HepG2 (cell line): ENCODE measurements around the gene RSBN1. TPM values are rescaled to one million over a fixed set of nuclear protein-coding genes. Genes with fewer than 3 reads are reported as not detected.

Experiments used
- CC2D1A ChIP-seq: sonication (generic); formaldehyde crosslinking; IDR thresholded peaks from 2 replicates; pipeline ENCODE4 v1.8.1; 2023; ENCODE audit warnings: mild to moderate bottlenecking, missing genetic modification reagents
- HOXA9 ChIP-seq: sonication (generic); formaldehyde crosslinking; IDR thresholded peaks from 2 replicates; pipeline ENCODE4 v1.8.1; 2022; ENCODE audit warnings: missing genetic modification reagents, mild to moderate bottlenecking, moderate library complexity, borderline replicate concordance
- IRX3 ChIP-seq: sonication (generic); formaldehyde crosslinking; IDR thresholded peaks from 2 replicates; pipeline ENCODE4 v1.8.1; 2023; ENCODE audit warnings: mild to moderate bottlenecking, low read depth, missing genetic modification reagents, borderline replicate concordance
- JDP2 ChIP-seq: sonication (generic); formaldehyde crosslinking; IDR thresholded peaks from 2 replicates; pipeline ENCODE4 v1.8.1; 2022; ENCODE audit warnings: missing genetic modification reagents, borderline replicate concordance
- MAFK ChIP-seq, 2 experiments: IDR thresholded peaks in 1 of 2; conservative IDR thresholded peaks in 1 of 2; 2 replicates each; pipeline ENCODE4 v1.6.1; 2011; ENCODE audit warnings: improper control_type of control experiment in 2 of 2, low read length in 2 of 2
- MTF2 ChIP-seq: sonication (generic); formaldehyde crosslinking; IDR thresholded peaks from 2 replicates; pipeline ENCODE4 v1.5.0; 2020; ENCODE audit warnings: missing genetic modification reagents, borderline replicate concordance
- MYC ChIP-seq: sonication (generic); formaldehyde crosslinking; IDR thresholded peaks from 2 replicates; pipeline ENCODE4 v1.9.0; 2021; ENCODE audit warnings: missing genetic modification reagents, borderline replicate concordance
- SMC3 ChIP-seq: IDR thresholded peaks from 2 replicates; pipeline ENCODE4 v1.6.1; 2011; ENCODE audit warnings: low read length, improper control_type of control experiment
- ZBTB7A ChIP-seq: sonication (generic); formaldehyde crosslinking; IDR thresholded peaks from 2 replicates; pipeline ENCODE4 v1.8.0; 2022; ENCODE audit warnings: mild to moderate bottlenecking, missing genetic modification reagents
- ZNF136 ChIP-seq: sonication (generic); formaldehyde crosslinking; IDR thresholded peaks from 2 replicates; pipeline ENCODE4 v1.8.1; 2022; ENCODE audit warnings: low read depth, mild to moderate bottlenecking, moderate library complexity, missing genetic modification reagents
- ZNF18 ChIP-seq: sonication (generic); formaldehyde crosslinking; IDR thresholded peaks from 2 replicates; pipeline ENCODE4 v1.8.0; 2022; ENCODE audit warnings: mild to moderate bottlenecking, missing genetic modification reagents; ENCODE audit not compliant: insufficient replicate concordance
- ZNF503 ChIP-seq: sonication (generic); formaldehyde crosslinking; IDR thresholded peaks from 2 replicates; pipeline ENCODE4 v1.4.0; 2020; ENCODE audit warnings: missing genetic modification reagents
- ZNF687 ChIP-seq: sonication (generic); formaldehyde crosslinking; IDR thresholded peaks from 2 replicates; pipeline ENCODE4 v1.5.1; 2020; ENCODE audit warnings: mild to moderate bottlenecking, missing genetic modification reagents, moderate library complexity
- ZNF766 ChIP-seq: sonication (generic); formaldehyde crosslinking; IDR thresholded peaks from 2 replicates; pipeline ENCODE4 v1.5.0; 2020; ENCODE audit warnings: missing genetic modification reagents, borderline replicate concordance
- ZNF772 ChIP-seq: sonication (generic); formaldehyde crosslinking; IDR thresholded peaks from 2 replicates; pipeline ENCODE4 v1.5.0; 2020; ENCODE audit warnings: mild to moderate bottlenecking, missing genetic modification reagents
- ZNF841 ChIP-seq: sonication (generic); formaldehyde crosslinking; IDR thresholded peaks from 2 replicates; pipeline ENCODE4 v1.8.1; 2023; ENCODE audit warnings: missing genetic modification reagents, borderline replicate concordance
- polyA plus RNA-seq, 8 experiments: library from polyadenylated mRNA; depleted of rRNA in 3 of 8; stranded (reverse) in 7 of 8; unstranded in 1 of 8; fragments of >200 nt; fragmentation: Illumina TruSeq in 4 of 8; extraction: Trizol in 4 of 8; gene quantifications; 2 replicates each; pipeline versions ENCODE4 v1.2.1 to v1.2.3, GENCODE V29; 2011 to 2016; ENCODE audit warnings: low read depth in 4 of 8, missing spikeins in 1 of 8, mixed read lengths in 1 of 8; ENCODE audit not compliant: insufficient read depth in 1 of 8
- total RNA-seq, 5 experiments: library from RNA; depleted of rRNA; stranded (reverse); fragments of >200 nt; fragmentation: Illumina TruSeq; extraction: Trizol; gene quantifications; 2 replicates each; pipeline ENCODE4 v1.2.3, GENCODE V29; 2016; ENCODE audit warnings: low read depth in 1 of 5
- TF ChIP-seq, protein P1 (sequence below): sonication (generic); formaldehyde crosslinking; IDR thresholded peaks from 2 replicates; pipeline ENCODE4 v1.9.0; 2021; ENCODE audit warnings: missing genetic modification reagents, mild to moderate bottlenecking, borderline replicate concordance

The RSBN1 gene
- total and polyA plus RNA-seq, 2 of the 13 experiments (the other 11 are each of a cell fraction or from before 2014, with no cell fraction given): 8.3 to 10.4 TPM

DNA sequence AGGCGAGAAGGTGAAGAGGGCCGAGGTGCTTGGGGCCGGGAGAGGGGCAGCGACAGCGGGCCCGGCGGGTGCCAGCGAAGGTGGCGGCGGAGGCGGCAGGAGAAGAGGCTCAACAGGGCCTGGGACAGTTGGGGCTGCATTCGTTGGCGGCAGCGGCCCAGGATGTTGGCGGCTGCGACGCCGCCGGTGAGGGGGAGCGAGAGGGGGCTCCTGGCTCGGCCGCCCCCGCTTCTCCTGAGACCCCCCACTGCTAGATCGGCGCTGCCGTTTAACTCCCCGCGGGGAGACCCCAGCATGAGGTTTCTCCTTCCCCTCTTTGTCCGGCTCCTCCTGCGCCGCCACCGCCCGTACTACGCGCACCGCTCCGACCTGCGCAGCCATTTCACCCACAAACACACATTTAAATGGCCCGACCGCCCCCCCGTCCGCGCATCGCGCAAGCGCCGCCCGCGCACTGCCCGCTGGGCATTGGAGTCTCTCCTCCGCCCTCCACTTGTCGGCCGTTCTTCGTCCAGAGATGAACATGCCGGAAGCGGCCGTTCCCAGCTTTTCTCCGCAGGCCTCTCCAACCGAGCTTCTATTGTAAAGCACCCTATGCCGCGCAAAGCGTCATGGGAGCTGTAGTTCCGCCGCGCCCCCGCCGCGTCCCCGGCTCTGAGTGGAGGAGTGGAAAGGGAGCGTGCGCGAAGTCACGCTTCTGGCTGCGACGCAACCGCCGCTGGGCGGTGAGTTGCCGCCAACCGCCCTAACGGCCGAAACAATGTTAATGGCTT lies at the start of gene RSBN1 (continued):
- TF ChIP-seq ZNF503 (CRISPR knock-in tag) (no peak; the same call in 1 of the 2 replicates), ZBTB7A (CRISPR knock-in tag) (no peak), MYC (peak; percentile 85; the same call in 1 of the 2 replicates), MAFK (conservative IDR thresholded peaks at IDR 0.05 in 1 of 2, IDR thresholded peaks at IDR 0.05 in 1 of 2; ENCODE audit: low read length in 2 of 2) (no peak), ZNF136 (CRISPR knock-in tag) (peak; percentile 19; the same call in 1 of the 2 replicates), CC2D1A (no peak), ZNF772 (CRISPR knock-in tag) (no peak), ZNF766 (no peak; the same call in 1 of the 2 replicates), ZNF687 (CRISPR knock-in tag) (peak; percentile 88), JDP2 (CRISPR knock-in tag) (peak; percentile 73; the same call in 1 of the 2 replicates), SMC3 (no peak), ZNF18 (peak; percentile 13), IRX3 (CRISPR knock-in tag) (no peak), ZNF841 (CRISPR knock-in tag) (0 out of 2 replicates have a peak, but pooled peaks have one; percentile 65), HOXA9 (0 out of 2 replicates have a peak, but pooled peaks have one; percentile 56), MTF2 (no peak)
- TF ChIP-seq, protein P1, sequence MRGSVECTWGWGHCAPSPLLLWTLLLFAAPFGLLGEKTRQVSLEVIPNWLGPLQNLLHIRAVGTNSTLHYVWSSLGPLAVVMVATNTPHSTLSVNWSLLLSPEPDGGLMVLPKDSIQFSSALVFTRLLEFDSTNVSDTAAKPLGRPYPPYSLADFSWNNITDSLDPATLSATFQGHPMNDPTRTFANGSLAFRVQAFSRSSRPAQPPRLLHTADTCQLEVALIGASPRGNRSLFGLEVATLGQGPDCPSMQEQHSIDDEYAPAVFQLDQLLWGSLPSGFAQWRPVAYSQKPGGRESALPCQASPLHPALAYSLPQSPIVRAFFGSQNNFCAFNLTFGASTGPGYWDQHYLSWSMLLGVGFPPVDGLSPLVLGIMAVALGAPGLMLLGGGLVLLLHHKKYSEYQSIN (CRISPR knock-in tag): no peak
